GM12878 (cell line): Measurements from ENCODE around the gene PLEKHA7. TPM values are rescaled to one million over a fixed set of nuclear protein-coding genes. Genes with fewer than 3 reads are reported as not detected.

Experiments
- ATAC-seq: fragments of 200-7000 bp; cut with Tn5 transposase; 3 replicates; pipeline ENCODE4 v1.9.1; 2020; ENCODE audit warnings: mild to moderate bottlenecking, moderate library complexity
- BruUV-seq: library from RNA; stranded (reverse); fragments of 400-500 nt; replicated peaks from 2 replicates; lab custom pipeline; 2021; lab: Mats Ljungman, UMichigan
- CTCF ChIA-PET: fragments of 300-600 bp; sonication (Branson Sonifier 250); formaldehyde crosslinking; extraction: SDS; loops from one replicate; lab custom pipeline; 2021; ENCODE audit warnings: inconsistent platforms; lab: Yijun Ruan, JAX
- POLR2A ChIA-PET: fragments of 350-600 bp; formaldehyde crosslinking; extraction: SDS; loops from one replicate; lab custom pipeline; 2021; ENCODE audit warnings: inconsistent platforms; lab: Charles Lee
- RAD21 ChIA-PET: fragments of 300-600 bp; sonication (Branson Sonifier 250); formaldehyde crosslinking; loops from one replicate; lab custom pipeline; 2023; ENCODE audit warnings: antibody characterized with exemption; ENCODE audit not compliant: unreplicated experiment; lab: Charles Lee
- SMC1A ChIA-PET: fragments of 300-600 bp; sonication (Branson Sonifier 250); formaldehyde crosslinking; loops from one replicate; lab custom pipeline; 2023; ENCODE audit not compliant: unreplicated experiment, uncharacterized antibody; lab: Charles Lee
- DNase-seq: peaks from one replicate; pipeline ENCODE4 v3.0.0-alpha.2; 2011; ENCODE audit warnings: low read depth, low spot score
- FAIRE-seq: peaks from 3 replicates; lab custom pipeline; 2011; peaks lifted over from hg19 to GRCh38; lab: Jason Lieb, UNC
- H2AFZ ChIP-seq: 2 replicates; pipeline ENCODE4 v1.6.0; 2011; ENCODE audit warnings: low read depth, low read length, control low read depth; ENCODE audit not compliant: control insufficient read depth
- H3K27ac ChIP-seq: 2 replicates; pipeline ENCODE4 v1.5.1; 2011; ENCODE audit warnings: control low read depth; ENCODE audit not compliant: control insufficient read depth, insufficient read depth
- H3K27me3 ChIP-seq, 2 experiments: replicated peaks in 1 of 2; 2 replicates each; pipeline versions ENCODE4 v1.6.0 to v1.6.1; 2011; ENCODE audit warnings: low read length in 1 of 2; ENCODE audit not compliant: control insufficient read depth in 2 of 2, insufficient read depth in 2 of 2
- H3K36me3 ChIP-seq, 2 experiments: 2 replicates each; pipeline ENCODE4 v1.5.1; 2011; ENCODE audit warnings: low read length in 1 of 2; ENCODE audit not compliant: control insufficient read depth in 2 of 2, insufficient read depth in 2 of 2
- H3K4me1 ChIP-seq: 2 replicates; pipeline ENCODE4 v1.6.1; 2011; ENCODE audit warnings: mild to moderate bottlenecking, low read length, moderate library complexity, mixed read lengths; ENCODE audit not compliant: control insufficient read depth, insufficient read depth
- H3K4me2 ChIP-seq: 2 replicates; pipeline ENCODE4 v1.6.0; 2011; ENCODE audit warnings: control low read depth; ENCODE audit not compliant: control insufficient read depth, insufficient read depth
- H3K4me3 ChIP-seq: fragments of 200-600 bp; sonication (generic); 2 replicates; pipeline ENCODE4 v1.5.1; 2016
- H3K79me2 ChIP-seq: 2 replicates; pipeline ENCODE4 v1.6.0; 2011; ENCODE audit warnings: low read length; ENCODE audit not compliant: control insufficient read depth, insufficient read depth
- H3K9ac ChIP-seq: 2 replicates; pipeline ENCODE4 v1.8.0; 2011; ENCODE audit warnings: low read length, control low read depth, mixed read lengths; ENCODE audit not compliant: control insufficient read depth, insufficient read depth
- H3K9me3 ChIP-seq: replicated peaks from 3 replicates; pipeline ENCODE4 v1.5.1; 2011; ENCODE audit warnings: mild to moderate bottlenecking, low read length; ENCODE audit not compliant: control insufficient read depth, insufficient read depth
- H4K20me1 ChIP-seq: 2 replicates; pipeline ENCODE4 v1.6.0; 2011; ENCODE audit not compliant: control insufficient read depth, insufficient read depth
- CBFB ChIP-seq: IDR thresholded peaks from 2 replicates; pipeline ENCODE4 v1.6.1; 2016; ENCODE audit warnings: antibody characterized with exemption, low read depth
- GATAD2B ChIP-seq: fragments of 450-650 bp; conservative IDR thresholded peaks from 2 replicates; pipeline ENCODE4 v1.6.1; 2017; ENCODE audit warnings: low read depth, mild to moderate bottlenecking, moderate library complexity
- HDAC2 ChIP-seq: fragments of 200-600 bp; sonication (generic); IDR thresholded peaks from 2 replicates; pipeline ENCODE4 v1.6.1; 2017
- IRF5 ChIP-seq: fragments of 450-650 bp; IDR thresholded peaks from 2 replicates; pipeline ENCODE4 v1.6.1; 2017; ENCODE audit warnings: borderline replicate concordance
- RELA ChIP-seq: fragments of 450-650 bp; IDR thresholded peaks from 2 replicates; pipeline ENCODE4 v1.8.0; 2014; ENCODE audit warnings: borderline replicate concordance; ENCODE audit not compliant: partially characterized antibody
- RELB ChIP-seq: fragments of 450-650 bp; IDR thresholded peaks from 2 replicates; pipeline ENCODE4 v1.6.1; 2017; ENCODE audit warnings: low read depth, mild to moderate bottlenecking, moderate library complexity
- WGBS: methylation state at CpG from one replicate; pipeline ENCODE4 v1.1.6; 2016; ENCODE audit warnings: low lambda C conversion rate; ENCODE audit not compliant: insufficient replicate concordance, insufficient coverage; ENCODE audit errors: missing lambda C conversion rate; 5-methylcytosine and 5-hydroxymethylcytosine counted together
- in situ Hi-C: fragments of 300-500 bp; cut with MboI; formaldehyde crosslinking; loops from 9 replicates; pipeline ENCODE4 v1.14.3; 2018; ENCODE audit warnings: mixed read lengths
- intact Hi-C: fragments of 100-400 bp; cut with micrococcal nuclease; formaldehyde crosslinking; loops from one replicate; pipeline ENCODE4 v1.14.2; 2022; ENCODE audit not compliant: unreplicated experiment
- polyA plus RNA-seq, 11 experiments: library from polyadenylated mRNA; depleted of rRNA in 4 of 11; unstranded in 6 of 11; stranded (reverse) in 5 of 11; fragments of >200 nt; fragmentation: Nextera tagmentation in 4 of 11; fragmentation: Illumina TruSeq in 1 of 11; extraction: Ambion mirVana in 4 of 11; extraction: Trizol in 1 of 11; gene quantifications; 1 replicate in 1 of 11; 2 replicates in 10 of 11; pipeline versions ENCODE4 v1.2.1 to v1.2.3, GENCODE V29; 2011 to 2016; ENCODE audit warnings: inconsistent platforms in 2 of 11, missing spikeins in 2 of 11, low read depth in 1 of 11
- total RNA-seq, 4 experiments: library from RNA; depleted of rRNA in 3 of 4; stranded (reverse); fragments of >200 nt in 3 of 4; fragmentation: Illumina TruSeq in 1 of 4; extraction: Trizol in 1 of 4; gene quantifications; 2 replicates each; pipeline versions ENCODE4 v1.2.1 to v1.2.3, GENCODE V29; 2013 to 2021

Gene PLEKHA7
- total and polyA plus RNA-seq, 10 of the 15 experiments (the other 5 are each of a cell fraction or from before 2014, with no cell fraction given) = 0.45 to 5.3 (median 2.1) TPM

- 64% methylated on average over 10 of the region's 10 CpGs for WGBS
- ChIA-PET SMC1A (no interaction called here), CTCF (no interaction called here), RAD21 (no interaction called here), POLR2A (no interaction called here)
- FAIRE-seq (no peak), ATAC-seq (no peak), DNase-seq (no peak)
- Histone ChIP-seq H3K79me2 (no peaks in the 10 kb centered on the region), H3K4me2 (no peak overlapping the region), H4K20me1 (no peaks in the 10 kb centered on the region), H3K27me3 (no peaks in the 10 kb centered on the region; a peak in 1 of 4 replicates), H3K4me1 (no peaks in the 10 kb centered on the region), H3K9ac (no peak overlapping the region), H3K9me3 (no peaks in the 10 kb centered on the region; the same call in 1 of the 3 replicates), H3K36me3 (no peaks in the 10 kb centered on the region), H2AFZ (no peak overlapping the region), H3K4me3 (no peak overlapping the region), H3K27ac (no peak overlapping the region)
- in situ Hi-C loops (no loop called here), intact Hi-C loops (no loop called here)
- TF ChIP-seq RELA = no peak
- no peak for TF ChIP-seq HDAC2
- TF ChIP-seq GATAD2B = no peak
- no peak for TF ChIP-seq IRF5
- TF ChIP-seq CBFB = no peak
- no peak for TF ChIP-seq RELB
- BruUV-seq = no TSS peak
Measured at GRCh38 chr11:16863389-16863788, 150.8 kb downstream of the PLEKHA7 start.
